WTC11 (cell line): ENCODE data around the gene CDKL5. TPM values are rescaled to one million over a fixed set of nuclear protein-coding genes. Genes with fewer than 3 reads are reported as not detected.

ENCODE experiments used
- ATAC-seq: fragments of 200-7000 bp; cut with Tn5 transposase; 2 replicates; pipeline ENCODE4 v1.10.0; 2021; ENCODE audit warnings: mild to moderate bottlenecking, moderate library complexity
- CTCF ChIA-PET: fragments of 300-600 bp; sonication (Branson Sonifier 250); formaldehyde crosslinking; loops from one replicate; lab custom pipeline; 2021; ENCODE audit warnings: antibody characterized with exemption; lab: Charles Lee
- POLR2A ChIA-PET: fragments of 350-600 bp; sonication (Branson Sonifier 250); formaldehyde crosslinking; loops from one replicate; lab custom pipeline; 2021; ENCODE audit warnings: antibody characterized with exemption; lab: Charles Lee
- DNase-seq: peaks from one replicate; pipeline ENCODE4 v3.0.0; 2021; ENCODE audit warnings: low spot score
- H3K27ac Mint-ChIP-seq: 2 replicates; pipeline ENCODE4 v1.8.0; 2021; ENCODE audit warnings: mixed read lengths
- H3K27me3 Mint-ChIP-seq: 2 replicates; pipeline ENCODE4 v1.8.0; 2021; ENCODE audit warnings: low read depth, mild to moderate bottlenecking, moderate library complexity, mixed read lengths
- H3K36me3 Mint-ChIP-seq: 2 replicates; pipeline ENCODE4 v1.8.0; 2021; ENCODE audit warnings: mixed read lengths
- H3K4me1 Mint-ChIP-seq: 2 replicates; pipeline ENCODE4 v1.8.0; 2022; ENCODE audit warnings: mixed read lengths
- H3K4me3 Mint-ChIP-seq: 2 replicates; pipeline ENCODE4 v1.8.0; 2021; ENCODE audit warnings: mild to moderate bottlenecking, moderate library complexity, mixed read lengths
- H3K9me3 Mint-ChIP-seq: 2 replicates; pipeline ENCODE4 v1.8.0; 2021; ENCODE audit warnings: mixed read lengths
- AR ChIP-seq: fragments of 250-450 bp; sonication (Bioruptor Pico); IDR thresholded peaks from 2 replicates; pipeline ENCODE4 v1.9.0; 2021; ENCODE audit warnings: mild to moderate bottlenecking
- ATF3 ChIP-seq: sonication (generic); formaldehyde crosslinking; conservative IDR thresholded peaks from 2 replicates; pipeline ENCODE4 v1.8.1; 2022; ENCODE audit warnings: mild to moderate bottlenecking, missing genetic modification reagents
- ATF6 ChIP-seq: sonication (generic); formaldehyde crosslinking; IDR thresholded peaks from 2 replicates; pipeline ENCODE4 v1.8.1; 2023; ENCODE audit warnings: mild to moderate bottlenecking, missing genetic modification reagents
- CDX4 ChIP-seq: fragments of 250-450 bp; sonication (Bioruptor Pico); IDR thresholded peaks from 2 replicates; pipeline ENCODE4 v1.9.0; 2021; ENCODE audit warnings: moderate library complexity, mild to moderate bottlenecking, inconsistent platforms, borderline replicate concordance
- CREM ChIP-seq: sonication (generic); formaldehyde crosslinking; IDR thresholded peaks from 2 replicates; pipeline ENCODE4 v1.8.1; 2022; ENCODE audit warnings: mild to moderate bottlenecking, missing genetic modification reagents, moderate library complexity
- ERG ChIP-seq: fragments of 250-450 bp; sonication (Bioruptor Pico); IDR thresholded peaks from 2 replicates; pipeline ENCODE4 v1.8.0; 2021; ENCODE audit warnings: mild to moderate bottlenecking
- FOXP1 ChIP-seq: sonication (generic); formaldehyde crosslinking; IDR thresholded peaks from 2 replicates; pipeline ENCODE4 v1.8.0; 2022; ENCODE audit warnings: missing genetic modification reagents, mild to moderate bottlenecking, moderate library complexity, borderline replicate concordance
- IRF1 ChIP-seq: sonication (generic); formaldehyde crosslinking; IDR thresholded peaks from 2 replicates; pipeline ENCODE4 v1.8.0; 2023; ENCODE audit warnings: missing genetic modification reagents
- NR1H2 ChIP-seq: sonication (generic); formaldehyde crosslinking; IDR thresholded peaks from 2 replicates; pipeline ENCODE4 v1.9.0; 2021; ENCODE audit warnings: mild to moderate bottlenecking, moderate library complexity, missing genetic modification reagents
- NR3C1 ChIP-seq: sonication (generic); formaldehyde crosslinking; conservative IDR thresholded peaks from 2 replicates; pipeline ENCODE4 v1.8.1; 2023; ENCODE audit warnings: low read depth, mild to moderate bottlenecking, missing genetic modification reagents
- SMAD4 ChIP-seq: sonication (generic); formaldehyde crosslinking; IDR thresholded peaks from 2 replicates; pipeline ENCODE4 v1.8.0; 2022; ENCODE audit warnings: mild to moderate bottlenecking, missing genetic modification reagents
- USF1 ChIP-seq: sonication (generic); formaldehyde crosslinking; IDR thresholded peaks from 2 replicates; pipeline ENCODE4 v1.8.0; 2022; ENCODE audit warnings: mild to moderate bottlenecking, missing genetic modification reagents
- USF2 ChIP-seq: sonication (generic); formaldehyde crosslinking; IDR thresholded peaks from 2 replicates; pipeline ENCODE4 v1.8.1; 2023; ENCODE audit warnings: mild to moderate bottlenecking, missing genetic modification reagents, moderate library complexity
- ZBTB21 ChIP-seq: sonication (generic); formaldehyde crosslinking; IDR thresholded peaks from 2 replicates; pipeline ENCODE4 v1.8.1; 2023; ENCODE audit warnings: mild to moderate bottlenecking, missing genetic modification reagents, borderline replicate concordance
- ZBTB43 ChIP-seq: sonication (generic); formaldehyde crosslinking; IDR thresholded peaks from 2 replicates; pipeline ENCODE4 v1.8.1; 2023; ENCODE audit warnings: mild to moderate bottlenecking, missing genetic modification reagents
- ZNF263 ChIP-seq: sonication (generic); formaldehyde crosslinking; IDR thresholded peaks from 2 replicates; pipeline ENCODE4 v1.8.1; 2022; ENCODE audit warnings: low read depth, mild to moderate bottlenecking, moderate library complexity, missing genetic modification reagents
- ZNF281 ChIP-seq: sonication (generic); formaldehyde crosslinking; IDR thresholded peaks from 2 replicates; pipeline ENCODE4 v1.8.0; 2023; ENCODE audit warnings: mild to moderate bottlenecking, missing genetic modification reagents
- ZNF416 ChIP-seq: fragments of 250-450 bp; sonication (Bioruptor Pico); IDR thresholded peaks from 2 replicates; pipeline ENCODE4 v1.9.0; 2021; ENCODE audit warnings: mild to moderate bottlenecking, inconsistent platforms
- ZNF671 ChIP-seq: fragments of 250-450 bp; sonication (Bioruptor Pico); IDR thresholded peaks from 2 replicates; pipeline ENCODE4 v1.8.0; 2021; ENCODE audit warnings: mild to moderate bottlenecking
- total RNA-seq: library from RNA; stranded (reverse); gene quantifications from 3 replicates; pipeline ENCODE4 v1.2.3, GENCODE V29; 2021

CDKL5 gene
- total RNA-seq, 1 experiment from 2014 or later: 13.6 TPM

- no peaks in the 10 kb centered on the region for H3K9me3 Mint-ChIP-seq
- ATAC-seq (no peak), DNase-seq (no peak)
- H3K27me3 Mint-ChIP-seq: no peaks in the 10 kb centered on the region
- CTCF ChIA-PET: no interaction called here
- POLR2A ChIA-PET: no interaction called here
- no peak overlapping the region for H3K4me3 Mint-ChIP-seq
- H3K36me3 Mint-ChIP-seq: no peaks in the 10 kb centered on the region
- no peak for TF ChIP-seq ERG (CRISPR knock-in tag)
- no peak for TF ChIP-seq ZNF671 (CRISPR knock-in tag)
- TF ChIP-seq AR (CRISPR knock-in tag): no peak
- no peak for TF ChIP-seq FOXP1 (CRISPR knock-in tag)
- TF ChIP-seq IRF1 (CRISPR knock-in tag): no peak
- TF ChIP-seq USF1 (CRISPR knock-in tag): no peak
- no peak for TF ChIP-seq ZNF416 (CRISPR knock-in tag)
- no peak for TF ChIP-seq CDX4 (CRISPR knock-in tag)
- no peak for TF ChIP-seq NR3C1 (CRISPR knock-in tag)
- no peak for TF ChIP-seq NR1H2 (CRISPR knock-in tag)
- no peak for TF ChIP-seq ZBTB21 (CRISPR knock-in tag)
- TF ChIP-seq ZNF281 (CRISPR knock-in tag): no peak
- no peak for TF ChIP-seq SMAD4 (CRISPR knock-in tag)
- no peak for TF ChIP-seq ZNF263 (CRISPR knock-in tag)
- TF ChIP-seq ATF3 (CRISPR knock-in tag): no peak
- H3K4me1 Mint-ChIP-seq: peaks cover 3% of the 10 kb centered on the region
- H3K27ac Mint-ChIP-seq: no peak overlapping the region
These were observed 30.9 kb upstream of the CDKL5 start for GRCh38 chrX:18394477-18394876.

- Mint-ChIP-seq H3K36me3 (no peaks in the 10 kb centered on the region), H3K27ac (no peak overlapping the region), H3K27me3 (no peaks in the 10 kb centered on the region), H3K4me1 (no peaks in the 10 kb centered on the region), H3K9me3 (no peaks in the 10 kb centered on the region), H3K4me3 (no peak overlapping the region)
- CTCF ChIA-PET: no interaction called here
- DNase-seq (no peak), ATAC-seq (no peak)
- POLR2A ChIA-PET: no interaction called here
- TF ChIP-seq ATF6 (CRISPR knock-in tag): no peak
- TF ChIP-seq CREM (CRISPR knock-in tag): no peak
- no peak for TF ChIP-seq USF2 (CRISPR knock-in tag)
- no peak for TF ChIP-seq ZNF671 (CRISPR knock-in tag)
- no peak for TF ChIP-seq ERG (CRISPR knock-in tag)
- no peak for TF ChIP-seq ZBTB43 (CRISPR knock-in tag)
These were observed 23.6 kb upstream of the CDKL5 start for GRCh38 chrX:18401848-18402213.
